Upper lobe of left lung (tissue), 6 donors: ENCODE measurements around the gene UBN1. TPM values are rescaled to one million over a fixed set of nuclear protein-coding genes. Genes with fewer than 3 reads are reported as not detected.

Experiments used
- ATAC-seq, 2 donors: fragments of 200-7000 bp; cut with Tn5 transposase; one replicate each; pipeline ENCODE4 v1.9.1; 2022; ENCODE audit warnings: mild to moderate bottlenecking in 2 of 2, moderate library complexity in 2 of 2; ENCODE audit not compliant: low FRiP score in 2 of 2
- DNase-seq, 2 donors: peaks; one replicate each; pipeline ENCODE4 v3.0.0-alpha.2; 2019 to 2020
- H3K27ac ChIP-seq, 4 donors: fragments of 200-600 bp; sonication (generic); one replicate each; pipeline ENCODE4 v1.5.1; 2016 to 2019
- H3K27me3 ChIP-seq, 4 donors: fragments of 200-600 bp; sonication (generic); one replicate each; pipeline ENCODE4 v1.5.1; 2017 to 2019
- H3K36me3 ChIP-seq, 4 donors: fragments of 200-600 bp; sonication (generic); one replicate each; pipeline ENCODE4 v1.5.1; 2016 to 2019
- H3K4me1 ChIP-seq, 4 donors: fragments of 200-600 bp; sonication (generic); one replicate each; pipeline ENCODE4 v1.5.1; 2018 to 2019
- H3K4me3 ChIP-seq, 4 donors: fragments of 200-600 bp; sonication (generic); one replicate each; pipeline ENCODE4 v1.5.1; 2017 to 2019; ENCODE audit warnings: mild to moderate bottlenecking in 2 of 4, moderate library complexity in 1 of 4
- H3K9me3 ChIP-seq, 4 donors: fragments of 200-600 bp; sonication (generic); one replicate each; pipeline ENCODE4 v1.5.1; 2018 to 2019
- CTCF ChIP-seq, 6 experiments: fragments of 450-650 bp in 4 of 6; fragments of 200-600 bp in 2 of 6; sonication (generic) in 2 of 6; IDR thresholded peaks; one replicate each; pipeline ENCODE4 v1.5.1; 2016 to 2019; ENCODE audit warnings: antibody characterized with exemption in 6 of 6
- EP300 ChIP-seq, 4 donors: sonication (generic); formaldehyde crosslinking; IDR thresholded peaks; one replicate each; pipeline ENCODE4 v1.5.1; 2017; ENCODE audit warnings: antibody characterized with exemption in 4 of 4, control low read depth in 2 of 4
- POLR2A ChIP-seq, 4 donors: fragments of 450-650 bp; IDR thresholded peaks; one replicate each; pipeline ENCODE4 v1.5.1; 2016 to 2017; ENCODE audit warnings: antibody characterized with exemption in 4 of 4, mild to moderate bottlenecking in 2 of 4
- POLR2AphosphoS5 ChIP-seq, 2 donors: sonication (generic); formaldehyde crosslinking; IDR thresholded peaks; one replicate each; pipeline ENCODE4 v1.5.1; 2017; ENCODE audit warnings: antibody characterized with exemption in 2 of 2
- WGBS, 2 donors: methylation state at CpG; one replicate each; pipeline ENCODE4 v1.1.5; 2017 to 2018; 5-methylcytosine and 5-hydroxymethylcytosine counted together
- total RNA-seq, 6 donors: library from RNA; depleted of rRNA in 4 of 6; stranded (reverse); fragments of >200 nt in 4 of 6; gene quantifications; one replicate each; pipeline versions ENCODE4 v1.1.0 to v1.2.1, GENCODE V29; 2016 to 2021
- donor health status: DM: no; HTN: no; CAD: no; lungs with moderate emphysema.
- donor health status: DM: no; HTN: yes; CAD: no; lungs with severe emphysema.

Gene UBN1
- total RNA-seq, 6 donors from 2014 or later = 35.7 to 49.2 (median 38.8) TPM

- H3K4me3 ChIP-seq = no peak overlapping the region
- no peaks in the 10 kb centered on the region for H3K9me3 ChIP-seq
- peaks cover 37 to 99% (median 86%) of the 10 kb centered on the region in 4 donors for H3K36me3 ChIP-seq
- no peak overlapping the region for H3K27ac ChIP-seq
- no peaks in the 10 kb centered on the region for H3K4me1 ChIP-seq
- no peaks in the 10 kb centered on the region for H3K27me3 ChIP-seq
- ATAC-seq = no peak
- no peak for TF ChIP-seq EP300 (IDR thresholded peaks at IDR 0.05)
- no peak for TF ChIP-seq POLR2AphosphoS5 (IDR thresholded peaks at IDR 0.05)
- TF ChIP-seq POLR2A (IDR thresholded peaks at IDR 0.05) = no peak
- no peak for TF ChIP-seq CTCF (IDR thresholded peaks at IDR 0.05)
- 81 to 91% methylated on average over 9 to 16 of the region's 16 CpGs for WGBS, 2 donors
- DNase-seq = no peak
These were observed 32.6 kb upstream of the UBN1 start for GRCh38 chr16:4814542-4815173.

- H3K36me3 ChIP-seq = peaks cover 41 to 100% (median 86%) of the 10 kb centered on the region in 4 donors
- DNase-seq = no peak
- H3K4me1 ChIP-seq = no peaks in the 10 kb centered on the region
These were observed 26.6 kb upstream of the UBN1 start for GRCh38 chr16:4820652-4821051.

GRCh38 chr16:4825196-4825595, 22.1 kb upstream of the UBN1 start:
- Histone ChIP-seq H3K9me3 (no peaks in the 10 kb centered on the region), H3K4me1 (no peaks in the 10 kb centered on the region), H3K4me3 (no peak overlapping the region), H3K36me3 (peaks cover 34 to 100% (median 92%) of the 10 kb centered on the region in 4 donors), H3K27me3 (no peaks in the 10 kb centered on the region), H3K27ac (no peak overlapping the region)
- TF ChIP-seq POLR2A (IDR thresholded peaks at IDR 0.05) (no peak), CTCF (IDR thresholded peaks at IDR 0.05) (no peak), POLR2AphosphoS5 (IDR thresholded peaks at IDR 0.05) (no peak), EP300 (IDR thresholded peaks at IDR 0.05) (no peak)
- DNase-seq (no peak), ATAC-seq (no peak)
- 91 to 92% methylated on average over 8 of the region's 8 CpGs for WGBS, 2 donors

More at GRCh38 chr16:4820652-4821051, 26.6 kb upstream of the UBN1 start:
- 94 to 95% methylated on average over 4 to 6 of the region's 6 CpGs for WGBS, 2 donors
- Histone ChIP-seq H3K27ac (no peak overlapping the region), H3K9me3 (no peaks in the 10 kb centered on the region), H3K4me3 (no peak overlapping the region), H3K27me3 (no peaks in the 10 kb centered on the region)
- peak in 1 of 2 donors; percentile 11 for ATAC-seq
- TF ChIP-seq CTCF (IDR thresholded peaks at IDR 0.05) (no peak), POLR2A (IDR thresholded peaks at IDR 0.05) (no peak), EP300 (IDR thresholded peaks at IDR 0.05) (no peak), POLR2AphosphoS5 (IDR thresholded peaks at IDR 0.05) (no peak)

GRCh38 chr16:4826526-4826925, 20.8 kb upstream of the UBN1 start:
- no peak for DNase-seq
- no peak for ATAC-seq
- TF ChIP-seq POLR2AphosphoS5 (IDR thresholded peaks at IDR 0.05) (no peak), POLR2A (IDR thresholded peaks at IDR 0.05) (no peak), CTCF (IDR thresholded peaks at IDR 0.05) (no peak), EP300 (IDR thresholded peaks at IDR 0.05) (no peak)
- no peak overlapping the region for H3K4me3 ChIP-seq
- 94 to 99% methylated on average over 4 of the region's 4 CpGs for WGBS, 2 donors
- H3K9me3 ChIP-seq = no peaks in the 10 kb centered on the region
- no peak overlapping the region for H3K27ac ChIP-seq
- H3K27me3 ChIP-seq = no peaks in the 10 kb centered on the region
- peaks cover 38 to 100% (median 93%) of the 10 kb centered on the region in 4 donors for H3K36me3 ChIP-seq
- H3K4me1 ChIP-seq = no peaks in the 10 kb centered on the region

- ATAC-seq (no peak), DNase-seq (no peak)
- H3K27ac ChIP-seq = no peak overlapping the region
- no peak overlapping the region for H3K4me3 ChIP-seq
- TF ChIP-seq CTCF (IDR thresholded peaks at IDR 0.05) (no peak), POLR2A (IDR thresholded peaks at IDR 0.05) (no peak), POLR2AphosphoS5 (IDR thresholded peaks at IDR 0.05) (no peak), EP300 (IDR thresholded peaks at IDR 0.05) (no peak)
- peaks cover 40 to 100% (median 93%) of the 10 kb centered on the region in 4 donors for H3K36me3 ChIP-seq
- no peaks in the 10 kb centered on the region for H3K4me1 ChIP-seq
- WGBS, 2 donors = 95 to 98% methylated on average over 10 of the region's 10 CpGs
- no peaks in the 10 kb centered on the region for H3K9me3 ChIP-seq
- no peaks in the 10 kb centered on the region for H3K27me3 ChIP-seq
These were observed 20.3 kb upstream of the UBN1 start for GRCh38 chr16:4826980-4827379.
